Suppressor macrophage treated with lipopolysaccharide for 1 hour (primary cell): ENCODE data around the gene KNL1.
A peak's percentile ranks its signal among the peaks of the same experiment; 100 is the strongest.
"Not testable (repeated sequence)": the region's sequence is repeated elsewhere in the genome, so short reads cannot be mapped to it uniquely, and the experiment has no call there.

Experiments used
- DNase-seq, 3 donors: peaks; one replicate each; pipeline ENCODE4 v3.0.0-alpha.2; 2020 to 2022

Gene KNL1

DNA sequence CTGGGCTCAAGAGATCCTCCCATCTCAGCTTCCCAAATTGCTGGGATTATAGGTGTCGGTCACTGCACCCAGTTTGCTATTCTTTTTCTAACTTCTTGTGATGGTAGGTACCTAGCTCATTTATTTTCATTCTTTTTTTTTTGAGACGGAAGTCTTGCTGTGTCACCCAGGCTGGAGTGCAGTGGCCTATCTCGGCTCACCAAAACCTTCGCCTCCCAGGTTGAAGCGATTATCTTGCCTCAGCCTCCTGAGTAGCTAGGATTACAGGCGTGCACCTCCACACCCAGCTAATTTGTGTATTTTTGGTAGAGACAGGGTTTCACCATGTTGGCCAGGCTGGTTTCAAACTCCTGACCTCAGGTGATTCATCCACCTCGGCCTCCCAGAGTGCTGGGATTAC is 70.9 kb downstream of the KNL1 start:
- no peak for DNase-seq

GRCh38 chr15:40676290-40676689 is 82.2 kb downstream of the KNL1 start:
- DNase-seq: not testable (repeated sequence)

GRCh38 chr15:40676906-40677305 is 82.9 kb downstream of the KNL1 start:
- DNase-seq: not testable (repeated sequence)

GRCh38 chr15:40680151-40680550 is 86.1 kb downstream of the KNL1 start:
- peak in 1 of 3 donors; percentile 9 for DNase-seq

GRCh38 chr15:40680959-40681358 is 86.9 kb downstream of the KNL1 start:
- DNase-seq: peak in 2 of 3 donors; percentile 14 to 16

DNA sequence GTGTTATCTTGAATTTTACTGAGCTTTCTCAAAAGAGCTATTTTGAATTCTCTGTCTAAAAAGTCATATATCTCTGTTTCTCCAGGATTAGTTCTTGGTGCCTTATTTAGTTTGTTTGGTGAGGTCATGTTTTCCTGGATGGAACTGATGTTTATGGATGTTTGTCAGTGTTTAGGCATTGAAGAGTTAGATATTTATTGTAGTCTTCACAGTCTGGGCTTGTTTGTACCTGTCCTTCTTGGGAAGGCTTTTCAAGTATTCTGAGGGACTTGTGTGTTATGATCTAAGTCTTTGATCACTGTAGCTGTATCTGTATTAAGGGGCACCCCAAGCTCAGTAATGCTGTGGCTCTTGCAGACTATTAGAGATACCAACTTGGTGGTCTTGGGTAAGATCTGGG is 90.3 kb downstream of the KNL1 start:
- no peak for DNase-seq

DNA sequence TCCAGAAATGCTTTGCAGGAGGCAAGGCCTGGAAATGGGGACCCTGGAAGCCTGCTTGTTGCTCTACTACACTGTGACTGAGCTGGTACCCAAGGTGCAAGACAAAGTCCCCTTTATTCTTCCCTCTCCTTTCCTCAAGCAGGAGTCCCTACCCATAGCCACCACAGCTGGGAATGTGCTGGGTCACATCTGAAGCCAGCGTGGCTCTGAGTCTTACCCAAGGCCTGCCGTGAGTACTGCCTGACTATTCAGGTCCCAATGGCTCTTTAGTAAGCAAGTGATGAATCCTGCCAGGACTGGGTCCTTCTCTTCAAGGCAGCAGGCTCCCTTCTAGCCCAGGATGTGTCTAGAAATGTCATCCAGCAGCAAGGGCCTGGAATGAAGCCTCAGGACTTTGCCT is 91.3 kb downstream of the KNL1 start:
- DNase-seq: peak in 1 of 3 donors; percentile 12

GRCh38 chr15:40688932-40689799 is 95.1 kb downstream of the KNL1 start:
- DNase-seq: no peak

GRCh38 chr15:40691737-40692136 is 97.7 kb downstream of the KNL1 start:
- peak in 1 of 3 donors; percentile 16 for DNase-seq

DNA sequence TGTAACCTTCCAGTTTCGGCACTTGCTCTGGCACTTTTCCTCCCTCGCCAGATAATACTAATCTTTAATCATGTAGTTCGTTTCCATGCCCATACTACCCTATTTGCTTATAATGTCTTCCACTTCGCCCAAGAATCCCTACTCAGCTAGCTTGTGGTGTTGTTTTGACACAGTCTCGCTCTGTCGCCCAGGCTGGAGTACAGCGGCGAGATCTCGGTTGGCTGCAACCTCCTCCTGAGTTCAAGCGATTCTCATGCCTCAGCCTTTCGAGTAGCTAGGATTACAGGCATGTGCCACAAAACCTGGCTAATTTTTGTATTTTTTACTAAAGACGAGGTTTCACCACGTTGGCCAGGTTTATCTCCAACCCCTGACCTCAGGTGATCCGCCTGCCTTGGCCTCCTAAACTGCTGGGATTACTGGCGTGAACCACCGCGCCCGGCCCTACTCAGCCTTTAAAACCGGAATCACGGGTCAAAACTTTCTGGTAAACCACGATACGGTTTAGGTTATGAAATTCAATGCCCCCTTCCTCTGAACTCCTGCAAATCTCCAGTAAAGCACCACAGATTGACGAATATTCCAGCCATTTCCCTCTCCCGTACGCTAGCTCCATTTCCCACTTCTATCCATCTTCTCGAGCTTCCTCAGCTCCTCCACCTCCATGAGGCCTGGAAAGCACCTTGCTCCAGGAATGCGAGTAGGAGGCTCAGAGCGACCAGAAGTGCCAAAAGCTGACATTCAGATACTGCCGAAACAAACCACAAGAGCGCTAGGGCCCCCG is 100.0 kb downstream of the KNL1 start:
- peak in 1 of 3 donors; percentile 5 for DNase-seq

GRCh38 chr15:40694688-40695468 is 100.8 kb downstream of the KNL1 start, which contains the start of gene RAD51:
RAD51 (plus strand) TSS chr15:40695174; CDS start chr15:40698759, 3,585 bp downstream.
- peak; percentile 99 for DNase-seq

- peak in 2 of 3 donors; percentile 19 to 48 for DNase-seq
Observed at GRCh38 chr15:40695469-40695890, 101.4 kb downstream of the KNL1 start.

DNA sequence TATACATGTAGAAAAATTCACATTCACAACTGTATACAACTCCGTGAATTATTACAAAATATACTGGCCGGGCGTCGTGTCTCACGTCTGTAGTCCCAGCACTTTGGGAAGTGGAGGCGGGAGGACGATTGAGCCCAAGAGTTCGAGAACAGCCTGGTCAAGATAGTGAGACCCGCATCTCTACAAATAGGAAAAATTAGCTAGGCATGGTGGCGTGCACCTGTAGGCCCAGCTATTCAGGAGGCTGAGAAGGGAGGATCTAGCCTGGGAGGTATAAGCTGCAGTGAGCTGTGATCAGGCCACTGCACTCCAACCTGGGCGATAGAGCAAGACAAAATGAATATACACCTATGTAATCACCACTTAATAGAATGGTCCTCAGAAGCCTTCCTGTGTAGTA is 102.2 kb downstream of the KNL1 start:
- DNase-seq: no peak

GRCh38 chr15:40697916-40698315 is 103.9 kb downstream of the KNL1 start:
- peak in 1 of 3 donors; percentile 13 for DNase-seq

- DNase-seq: peak; percentile 36 to 58 (median 56)
Observed at GRCh38 chr15:40702077-40702476, 108.0 kb downstream of the KNL1 start.

DNA sequence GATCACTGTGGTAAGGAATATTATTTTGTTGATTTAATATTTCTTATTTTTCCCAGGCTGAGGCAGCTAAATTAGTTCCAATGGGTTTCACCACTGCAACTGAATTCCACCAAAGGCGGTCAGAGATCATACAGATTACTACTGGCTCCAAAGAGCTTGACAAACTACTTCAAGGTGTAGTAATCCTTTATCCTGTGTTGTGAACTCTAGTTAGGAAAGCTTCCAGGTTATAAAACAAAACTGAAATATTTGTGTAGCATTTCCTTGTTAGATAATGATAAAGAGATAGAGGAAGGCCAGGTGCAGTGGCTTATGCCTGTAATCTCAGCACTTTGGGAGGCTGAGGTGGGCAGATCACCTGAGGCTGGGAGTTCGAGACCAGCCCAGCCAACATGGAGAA is 112.1 kb downstream of the KNL1 start:
- DNase-seq: no peak
